GM21619 (cell line): ENCODE results near the gene PDHB.
A peak's percentile ranks its signal among the peaks of the same experiment; 100 is the strongest.
"Not testable (repeated sequence)": the region's sequence is repeated elsewhere in the genome, so short reads cannot be mapped to it uniquely, and the experiment has no call there.

Experiments used
- ATAC-seq: cut with Tn5 transposase; IDR thresholded peaks from one replicate; pipeline ENCODE4 v1.9.1; 2021; ENCODE audit not compliant: unreplicated experiment

PDHB gene

DNA sequence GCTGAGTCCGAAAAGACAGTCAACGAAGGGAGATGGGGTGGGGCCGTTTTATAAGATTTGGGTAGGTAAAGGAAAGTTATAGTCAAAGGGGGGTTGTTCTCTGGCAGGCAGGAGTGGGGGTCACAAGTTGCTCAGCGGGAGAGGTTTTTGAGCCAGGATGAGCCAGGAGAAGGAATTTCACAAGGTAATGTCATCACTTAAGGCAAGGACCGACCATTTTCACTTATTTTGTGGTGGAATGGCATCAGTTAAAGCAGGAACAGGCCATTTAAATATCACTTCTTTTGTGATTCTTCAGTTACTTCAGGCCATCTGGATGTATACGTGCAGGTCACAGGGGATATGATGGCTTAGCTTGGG is 7.3 kb upstream of the PDHB start:
- not testable (repeated sequence) for ATAC-seq

DNA sequence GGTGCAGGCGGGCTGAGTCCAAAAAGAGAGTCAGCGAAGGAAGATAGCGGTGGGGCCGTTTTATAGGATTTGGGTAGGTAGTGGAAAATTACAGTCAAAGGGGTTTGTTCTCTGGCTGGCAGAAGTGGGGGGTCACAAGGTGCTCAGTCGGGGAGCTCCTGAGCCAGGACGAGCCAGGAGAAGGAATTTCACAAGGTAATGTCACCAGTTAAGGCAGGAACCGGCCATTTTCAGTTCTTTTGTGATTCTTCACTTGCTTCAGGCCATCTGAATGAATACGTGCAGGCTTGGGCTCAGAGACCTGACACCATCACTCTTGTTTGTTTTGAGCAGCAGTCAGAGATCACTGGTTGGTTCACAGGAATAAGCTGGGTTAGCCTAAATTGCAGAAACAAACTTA is 3.6 kb upstream of the PDHB start:
- ATAC-seq = not testable (repeated sequence)

DNA sequence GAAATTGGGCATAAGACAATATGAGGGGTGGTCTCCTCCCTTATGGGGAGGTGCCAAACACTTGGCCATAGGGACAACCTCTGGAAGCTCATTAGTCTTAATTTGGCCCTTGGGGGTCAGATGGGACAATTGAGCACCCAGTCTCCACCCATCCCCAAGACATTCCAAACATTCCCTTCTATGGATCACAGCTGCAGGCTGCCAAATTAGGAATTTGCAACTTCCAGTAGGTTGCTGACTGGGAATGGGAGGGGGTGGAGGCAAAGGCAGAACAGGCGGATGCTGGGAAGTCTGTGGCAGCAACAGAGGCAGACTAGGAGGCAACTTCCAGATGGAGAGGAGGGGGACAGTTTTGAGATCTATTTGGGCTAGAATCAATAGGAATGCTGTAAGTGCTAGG is 1.4 kb upstream of the PDHB start:
- ATAC-seq = no peak

DNA sequence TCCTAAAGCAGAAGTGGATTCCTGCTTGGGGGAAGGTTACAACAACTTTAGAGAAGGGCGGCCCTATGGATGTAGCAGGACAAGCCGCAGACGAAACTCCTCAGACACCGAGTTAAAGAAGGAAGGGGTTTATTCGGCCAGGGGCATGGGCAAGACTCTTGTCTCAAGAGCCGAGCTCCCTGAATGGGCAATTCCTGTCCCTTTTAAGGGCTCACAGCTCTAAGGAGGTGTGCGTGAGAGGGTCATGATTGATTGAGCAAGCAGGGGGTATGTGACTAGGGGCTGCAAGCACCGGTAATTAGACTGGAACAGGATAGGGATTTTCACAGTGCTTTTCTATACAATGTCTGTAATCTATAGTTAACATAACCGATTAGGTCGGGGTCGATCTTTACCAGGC is 879 bp upstream of the PDHB start:
- no peak for ATAC-seq

DNA sequence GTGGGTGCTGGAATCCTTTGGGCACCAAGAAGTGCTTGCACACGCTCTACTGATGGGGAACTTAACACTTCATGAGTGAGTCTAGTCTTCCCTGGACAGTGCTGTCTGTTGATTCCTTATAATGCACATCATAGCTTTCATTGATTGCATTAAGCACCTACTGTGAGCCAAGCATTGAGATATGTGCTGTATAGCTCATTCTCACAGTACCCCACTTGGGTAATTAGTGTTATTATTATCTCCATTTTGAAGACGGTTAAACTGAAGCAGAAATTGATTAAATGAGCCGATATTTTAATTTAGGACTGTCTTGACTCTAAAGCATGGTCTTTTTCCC is 504 bp upstream of the PDHB start:
- ATAC-seq = no peak

DNA sequence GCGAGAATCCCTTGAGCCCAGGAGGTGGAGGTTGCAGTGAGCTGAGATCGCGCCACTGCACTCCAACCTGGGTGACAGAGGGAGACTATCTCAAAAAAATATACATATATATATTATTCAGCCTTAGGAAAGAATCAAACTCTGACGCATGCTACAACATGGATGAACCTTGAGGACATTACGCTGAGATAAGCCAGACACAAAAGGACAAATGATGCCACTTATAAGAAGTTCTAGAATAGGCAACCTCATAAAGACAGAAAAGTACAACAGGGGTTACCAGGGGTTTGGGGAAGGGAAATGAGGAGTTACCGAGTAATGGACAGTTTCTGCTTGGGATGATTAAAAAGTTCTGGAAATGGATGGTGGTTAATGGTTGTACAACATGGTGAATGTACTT is 727 bp downstream of the PDHB start:
- ATAC-seq = no peak

DNA sequence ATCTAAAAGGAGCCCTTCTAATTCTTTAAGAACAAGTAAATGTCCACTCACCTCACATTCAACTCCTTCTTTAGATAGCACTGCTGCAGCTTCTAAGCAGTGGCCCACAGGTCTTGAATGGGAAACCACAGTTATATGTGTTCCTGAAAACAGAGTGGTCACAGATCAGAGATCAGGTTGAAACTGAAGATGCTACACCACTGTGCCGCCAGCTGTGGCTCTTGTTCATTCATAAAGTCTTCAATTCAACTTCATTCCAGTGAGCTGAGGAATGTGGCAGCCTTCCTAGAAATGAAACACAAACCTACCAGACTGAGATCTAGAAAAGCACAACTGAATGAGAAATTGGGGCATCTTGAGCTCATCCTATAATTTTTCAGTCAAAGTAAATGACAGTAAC is 4.0 kb downstream of the PDHB start:
- peak; percentile 59 for ATAC-seq

DNA sequence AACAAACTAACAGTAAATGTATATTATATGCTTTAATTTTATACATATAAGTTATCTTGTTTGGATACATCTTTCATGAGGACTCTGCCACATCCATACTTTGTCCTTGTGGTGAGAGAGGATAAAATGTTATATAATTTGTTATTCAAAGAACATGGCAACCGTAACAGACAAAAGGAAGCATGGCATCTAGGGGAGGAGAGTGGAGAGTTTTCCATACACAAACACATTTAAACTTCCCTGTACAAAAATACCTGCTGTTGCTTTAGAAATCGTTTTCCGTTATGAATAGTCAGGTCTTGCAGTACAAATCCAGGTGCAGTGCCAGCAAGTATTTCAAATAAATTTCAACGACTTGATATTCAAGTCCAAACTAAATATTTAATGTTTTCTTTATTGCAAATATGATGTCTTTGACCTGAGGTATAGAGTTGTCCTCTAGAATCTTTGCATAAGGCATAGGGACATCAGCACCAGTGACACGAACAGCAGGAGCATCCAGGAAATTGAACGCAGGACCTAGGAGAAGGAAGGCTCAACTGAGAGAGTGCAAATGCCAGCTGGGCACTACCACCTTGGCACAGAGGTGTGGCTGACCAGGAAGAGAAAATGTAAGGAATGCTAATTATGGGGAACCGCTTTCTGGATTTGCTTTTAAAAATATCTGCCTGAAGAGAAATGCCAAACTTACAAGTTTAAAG is 5.8 kb downstream of the PDHB start:
- no peak for ATAC-seq

DNA sequence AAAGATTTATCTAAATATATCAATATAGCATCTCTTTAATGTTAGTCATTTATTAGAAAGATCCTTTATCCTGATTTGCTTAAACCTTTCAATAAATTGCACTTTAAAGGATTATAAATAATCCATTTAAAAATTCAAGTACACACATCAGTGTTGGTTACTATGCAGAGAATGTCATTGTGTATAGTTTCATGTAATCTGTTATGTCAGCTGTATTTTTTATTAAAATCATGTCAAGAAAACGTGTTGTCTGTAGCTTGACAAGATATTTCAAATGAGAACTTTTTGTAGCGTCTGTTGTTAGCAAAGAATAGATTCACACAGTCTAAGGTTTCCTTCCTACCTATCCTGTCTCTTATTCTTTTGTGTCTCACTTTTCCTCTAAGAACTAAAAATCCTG is 7.8 kb downstream of the PDHB start:
- ATAC-seq = no peak

DNA sequence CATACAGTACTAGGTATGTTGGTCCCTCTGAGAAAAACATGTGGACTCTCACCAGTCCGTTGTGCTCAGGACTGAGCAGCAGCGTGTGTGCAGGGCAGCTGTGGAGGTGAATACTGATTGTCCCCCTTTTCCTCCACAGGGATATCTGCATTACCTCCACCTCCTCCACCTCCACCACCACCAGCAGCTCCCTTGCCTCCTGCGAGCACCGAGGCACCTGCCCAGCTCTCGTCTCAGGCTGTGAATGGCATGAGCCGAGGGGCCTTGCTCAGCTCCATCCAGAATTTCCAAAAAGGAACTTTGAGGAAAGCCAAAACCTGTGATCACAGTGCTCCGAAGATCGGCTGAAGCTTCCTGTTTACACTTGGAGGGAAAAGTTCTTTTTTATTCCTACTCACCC is 9.0 kb downstream of the PDHB start:
- ATAC-seq = no peak

DNA sequence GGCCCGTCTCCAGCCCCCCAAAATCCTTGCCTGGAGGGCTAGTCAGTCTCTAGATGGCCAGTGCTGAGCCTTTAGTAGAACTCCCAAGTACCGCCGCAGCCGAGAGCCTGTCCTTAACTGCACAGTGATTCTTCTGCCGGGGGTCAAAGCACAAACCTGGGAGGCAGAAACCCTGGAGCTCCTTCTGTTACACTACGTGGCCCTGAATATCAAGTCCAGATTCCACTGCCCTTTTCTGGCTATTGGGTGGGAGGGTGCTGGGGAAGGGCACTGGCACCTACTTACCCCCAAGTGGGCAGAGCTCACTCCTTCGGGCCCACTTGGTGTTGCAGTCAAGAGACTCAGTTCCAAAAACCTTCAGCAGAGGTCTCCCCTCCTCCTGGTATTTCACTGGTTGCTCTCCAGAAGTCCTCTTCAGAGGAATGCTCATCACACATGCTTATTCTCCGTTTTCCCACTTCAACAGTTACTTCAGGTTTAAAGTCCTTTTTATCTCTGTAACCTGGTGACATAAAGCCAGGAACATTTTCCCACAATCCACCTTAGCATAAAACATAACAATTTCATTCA is 10.8 kb downstream of the PDHB start:
- no peak for ATAC-seq

DNA sequence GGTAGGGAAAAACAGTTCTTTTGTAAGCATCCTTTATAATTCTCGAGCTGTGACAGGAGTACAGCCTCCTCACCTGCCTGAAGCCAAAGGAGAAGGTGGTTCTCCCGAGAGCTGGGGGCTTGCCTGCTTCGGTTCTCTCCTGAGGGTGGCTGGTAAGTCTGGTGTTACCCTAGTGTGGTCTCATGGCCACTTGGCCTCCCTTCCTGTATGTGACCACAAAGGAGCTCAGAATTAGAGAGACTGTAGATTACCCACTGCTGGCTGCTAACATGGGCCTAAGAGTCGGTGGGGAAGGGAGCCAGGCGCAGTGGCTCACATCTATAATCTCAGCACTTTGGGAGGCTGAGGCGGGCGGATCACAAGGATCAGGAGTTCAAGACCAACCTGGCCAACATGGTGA is 12.6 kb downstream of the PDHB start:
- no peak for ATAC-seq

DNA sequence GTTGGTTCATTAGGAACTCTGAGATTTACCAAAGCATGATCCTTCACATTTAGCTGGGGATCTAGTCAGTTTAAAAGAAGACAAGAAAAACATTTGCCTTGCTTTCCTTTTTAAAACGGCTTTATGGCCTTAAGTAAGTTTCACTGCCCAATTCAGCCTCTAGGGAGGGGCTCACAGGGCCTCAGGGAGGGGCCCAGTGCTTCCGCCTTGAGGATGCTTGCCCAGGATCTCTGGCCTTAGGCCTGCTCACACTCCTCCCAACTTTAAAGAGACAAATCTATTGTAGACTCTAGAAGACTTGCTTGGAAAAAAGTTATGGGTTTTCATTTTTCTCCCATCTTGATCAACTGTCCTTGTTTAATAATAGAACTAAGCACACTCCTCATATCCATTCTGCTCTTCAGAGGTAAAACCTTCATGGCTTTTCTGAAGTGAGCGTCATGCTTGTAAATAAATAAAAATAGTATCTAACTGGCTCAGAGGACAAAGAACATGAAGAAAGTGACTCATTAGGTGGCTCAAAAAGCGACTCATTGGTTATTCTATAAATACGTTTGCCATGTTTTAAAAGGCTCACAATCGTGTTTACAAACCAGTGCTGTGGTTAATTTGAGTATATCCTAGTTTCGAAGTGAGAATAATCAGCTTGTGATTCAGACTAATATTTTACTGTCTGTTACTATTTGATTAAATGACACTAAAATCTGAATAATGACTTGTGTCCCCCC is 13.7 kb downstream of the PDHB start:
- peak; percentile 78 for ATAC-seq

DNA sequence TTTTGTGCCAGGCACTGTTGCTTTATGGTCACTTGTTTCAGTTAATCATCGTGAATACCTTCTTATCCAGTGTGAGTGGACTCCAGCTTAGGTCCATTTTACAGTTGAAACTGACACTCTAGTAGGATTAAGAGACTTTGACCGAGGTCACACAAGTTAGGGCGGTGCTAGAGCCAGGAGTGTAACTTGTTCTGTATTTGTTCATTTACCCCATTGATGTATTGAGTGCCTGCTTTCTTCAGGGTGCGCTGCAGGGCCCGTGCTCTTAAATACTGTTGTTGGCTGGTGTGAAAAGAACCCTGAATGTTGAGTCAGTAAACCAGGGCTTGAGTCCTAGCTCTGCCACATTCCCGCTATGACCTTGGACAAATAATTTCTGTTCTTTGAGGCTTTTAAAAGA is 15.4 kb downstream of the PDHB start:
- ATAC-seq = no peak

DNA sequence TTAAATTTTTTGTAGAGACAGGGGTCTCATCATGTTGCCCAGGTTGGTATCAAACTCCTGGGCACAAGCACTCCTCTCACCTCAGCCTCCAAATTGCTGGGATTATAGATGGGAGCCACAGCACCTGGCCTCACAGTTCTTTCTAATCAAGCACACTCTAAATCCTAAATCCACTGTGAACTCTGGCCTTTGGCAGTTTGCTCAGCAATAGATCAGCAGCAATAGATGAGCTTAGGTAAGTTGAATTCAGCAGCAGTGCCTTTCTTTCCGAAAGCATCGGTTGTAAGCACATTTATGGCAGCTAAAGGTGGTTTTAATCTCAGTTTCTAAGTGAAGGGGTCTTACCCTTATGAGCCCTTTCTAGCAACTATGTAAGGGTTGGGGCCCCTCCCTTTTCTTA is 16.6 kb downstream of the PDHB start:
- ATAC-seq = no peak

DNA sequence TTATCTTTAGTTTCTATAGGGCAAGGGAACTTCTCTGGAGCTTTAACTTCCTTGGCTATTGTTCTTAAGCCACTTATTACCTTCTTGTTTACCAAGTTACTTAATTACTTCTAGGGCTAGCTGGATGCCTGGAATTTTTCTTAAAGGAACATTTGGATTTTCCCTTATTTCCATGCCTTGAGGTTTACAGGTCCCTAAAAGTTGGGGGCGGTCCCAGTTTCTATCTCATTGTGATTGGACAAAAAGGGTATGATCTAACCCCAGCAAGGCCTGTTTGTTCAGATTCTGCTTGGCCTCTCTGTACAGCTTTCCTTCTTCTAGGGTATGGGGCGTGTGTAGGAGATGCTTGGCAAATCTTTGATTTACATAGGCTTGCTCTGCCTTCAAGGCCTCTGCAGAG is 17.4 kb downstream of the PDHB start:
- ATAC-seq = no peak

DNA sequence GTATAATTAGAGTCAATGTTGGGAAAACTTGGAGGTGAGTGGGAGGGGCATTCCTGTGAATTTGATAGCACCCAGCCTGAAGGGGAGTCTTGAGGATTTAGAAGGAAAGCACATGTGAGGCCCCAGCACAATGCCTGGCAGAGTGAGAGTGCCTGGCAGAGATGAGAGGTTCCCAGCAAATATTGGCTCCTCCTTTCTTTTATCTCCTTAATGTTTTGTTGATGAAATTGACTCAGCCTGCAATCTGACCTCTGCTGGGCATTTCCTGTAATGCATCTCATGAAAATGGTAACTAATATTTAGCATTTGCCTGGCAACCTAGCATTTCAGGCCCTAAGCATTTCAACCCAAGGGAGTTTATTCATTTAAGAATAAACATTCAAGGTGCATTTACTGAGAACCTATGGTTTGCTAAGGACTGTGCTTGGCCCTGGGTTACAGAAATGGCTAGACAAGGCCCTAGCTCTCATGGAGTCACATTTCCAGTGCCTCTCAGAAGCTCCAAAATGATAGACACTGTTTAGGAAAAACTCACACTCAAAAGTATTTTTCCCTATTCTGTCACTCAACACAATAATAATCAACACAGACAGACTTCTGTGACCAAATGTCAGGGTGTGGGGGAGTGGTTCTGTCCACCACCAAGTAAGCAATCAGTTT is 19.0 kb downstream of the PDHB start:
- no peak for ATAC-seq

DNA sequence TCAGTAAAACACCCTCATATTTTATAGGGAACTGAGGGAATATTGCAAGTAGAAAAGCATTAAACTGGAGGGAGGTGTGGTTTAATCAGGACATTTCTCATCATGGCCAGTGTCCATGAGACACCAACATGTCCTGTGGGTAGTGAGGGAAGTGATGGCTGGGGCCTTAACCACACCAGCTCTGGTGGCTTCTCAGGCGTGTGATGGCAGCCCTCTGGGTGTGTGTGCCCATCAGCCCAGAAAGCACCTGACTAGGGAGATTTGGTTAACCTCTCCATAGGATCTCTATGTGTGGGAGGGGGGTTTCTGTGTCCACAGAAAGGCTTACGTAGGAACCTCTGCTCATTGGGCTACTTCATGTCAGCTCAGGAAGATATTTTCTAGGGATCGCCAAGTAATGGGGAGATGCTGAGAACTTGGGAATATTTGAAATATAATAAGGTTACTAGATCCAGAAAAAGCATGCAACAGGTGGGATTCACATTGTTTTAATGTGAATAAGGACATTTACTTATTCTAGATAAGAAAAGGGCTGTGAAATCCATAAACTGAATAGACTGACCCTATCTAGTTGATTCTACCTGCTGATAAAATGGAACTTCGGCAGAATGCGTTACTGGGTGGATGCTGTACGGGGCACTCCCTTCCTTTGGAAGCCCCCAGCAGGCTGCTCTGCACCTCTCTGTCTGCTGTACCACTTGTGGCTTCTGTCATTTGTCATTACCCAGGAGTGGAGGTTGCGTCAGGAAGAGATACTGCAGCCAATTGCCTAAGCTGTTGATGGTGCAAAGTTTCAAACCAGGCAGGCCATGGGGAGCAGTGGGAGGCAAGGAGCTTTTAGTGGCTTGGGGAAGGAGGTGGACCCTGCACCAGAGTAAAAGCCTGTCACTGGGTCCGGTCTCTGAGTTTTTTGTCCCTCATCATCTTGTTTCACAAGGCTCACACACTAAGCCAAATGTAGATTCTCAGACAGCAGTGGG is 21.5 kb downstream of the PDHB start:
- no peak for ATAC-seq

DNA sequence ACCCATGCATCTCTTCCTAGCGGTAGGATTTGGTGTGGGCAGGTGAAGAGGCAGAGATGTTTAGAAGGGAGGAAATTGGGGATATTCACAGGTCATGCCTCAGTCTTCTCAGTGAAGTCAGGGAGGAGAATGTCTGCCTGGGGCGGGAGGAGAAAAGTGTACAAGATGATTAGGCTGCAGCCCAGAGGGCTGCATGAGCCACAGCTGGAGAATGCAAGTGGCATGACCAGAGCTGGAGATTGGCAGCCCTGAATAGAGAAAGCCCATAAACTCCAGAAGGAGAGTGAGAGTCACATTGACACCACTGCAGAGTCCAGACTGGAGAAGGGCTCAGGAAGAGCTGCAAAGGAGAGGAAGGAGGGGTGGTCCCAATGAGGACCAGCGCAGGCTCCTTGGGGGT is 22.6 kb downstream of the PDHB start:
- ATAC-seq = no peak

DNA sequence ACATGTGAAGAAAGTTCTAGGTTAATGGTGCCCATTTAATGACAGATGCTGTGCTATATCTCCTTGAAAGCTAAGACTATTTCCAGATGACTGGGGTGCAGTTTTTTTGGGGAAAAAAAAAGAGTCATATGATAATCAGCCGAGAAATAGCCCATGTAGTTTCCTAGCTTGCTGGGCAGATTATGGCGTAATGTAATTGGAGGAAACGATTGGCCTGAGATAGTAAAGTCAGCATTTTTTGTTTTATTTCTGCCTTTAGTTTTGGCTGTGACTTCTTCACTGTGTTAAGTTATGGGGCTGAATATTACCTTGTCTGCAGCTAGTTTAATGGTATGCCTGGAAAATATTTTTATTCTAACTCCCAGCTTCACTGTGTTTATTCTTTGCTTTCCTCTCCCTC is 24.0 kb downstream of the PDHB start:
- no peak for ATAC-seq

DNA sequence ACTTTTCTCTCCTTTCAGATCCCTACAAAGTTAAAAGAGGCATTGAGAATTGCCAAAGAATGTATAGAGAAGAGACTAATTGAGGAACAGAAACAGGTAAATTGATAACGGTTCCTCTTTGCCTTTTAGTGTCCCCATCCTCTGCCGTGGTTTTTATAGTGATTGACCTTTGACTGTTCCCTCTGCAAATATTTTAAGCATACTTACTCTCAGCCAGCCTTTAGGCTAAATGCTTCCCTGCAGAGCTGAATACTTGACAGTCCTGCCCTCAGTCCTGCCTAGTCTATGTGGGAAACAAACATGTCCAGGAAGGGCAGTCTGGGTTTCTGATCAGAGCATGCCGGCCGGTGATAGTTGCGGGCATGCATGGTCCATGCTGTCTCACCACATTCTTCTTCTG is 24.7 kb downstream of the PDHB start:
- ATAC-seq = no peak
